ENCODE data around the gene MATK.

MATK gene

DNA sequence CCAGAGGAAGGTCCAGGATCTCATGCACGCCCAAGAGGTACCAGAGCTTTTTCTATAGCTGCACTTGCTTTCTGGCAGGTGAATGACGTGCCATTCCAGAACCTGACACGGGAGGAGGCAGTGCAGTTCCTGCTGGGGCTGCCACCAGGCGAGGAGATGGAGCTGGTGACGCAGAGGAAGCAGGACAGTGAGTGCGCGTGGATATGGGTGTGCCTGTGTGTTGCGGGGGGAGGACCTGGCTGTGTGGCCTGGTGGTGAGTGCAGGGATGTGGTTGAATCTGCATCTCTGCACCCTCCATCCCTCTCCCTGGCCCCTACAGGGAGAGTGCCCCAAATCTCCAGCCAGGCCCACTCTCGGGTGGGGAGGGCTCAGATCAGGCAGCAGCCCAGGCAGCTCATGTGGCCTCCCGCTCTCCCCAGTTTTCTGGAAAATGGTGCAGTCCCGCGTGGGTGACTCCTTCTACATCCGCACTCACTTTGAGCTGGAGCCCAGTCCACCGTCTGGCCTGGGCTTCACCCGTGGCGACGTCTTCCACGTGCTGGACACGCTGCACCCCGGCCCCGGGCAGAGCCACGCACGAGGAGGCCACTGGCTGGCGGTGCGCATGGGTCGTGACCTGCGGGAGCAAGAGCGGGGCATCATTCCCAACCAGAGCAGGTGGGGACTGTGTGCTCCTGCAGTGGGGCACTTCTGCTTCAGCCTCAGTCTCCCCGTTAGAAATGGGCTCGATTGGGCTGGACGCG is 47.5 kb downstream of the MATK start:
- TF ChIP-seq Cebpa-rat (IDR thresholded peaks at IDR 0.05): no peak
- Histone ChIP-seq H3K4me1 (peaks cover 2% of the 10 kb centered on the region; the same call in 1 of the 2 replicates), H3K9ac (no peak overlapping the region), H4K20me1 (no peaks in the 10 kb centered on the region), H3K36me3 (no peaks in the 10 kb centered on the region), H3K4me3 (no peak overlapping the region), H3K27ac (no peak overlapping the region), H3K9me3 (no peaks in the 10 kb centered on the region), H3K4me2 (no peak overlapping the region), H3K27me3 (no peaks in the 10 kb centered on the region)

DNA sequence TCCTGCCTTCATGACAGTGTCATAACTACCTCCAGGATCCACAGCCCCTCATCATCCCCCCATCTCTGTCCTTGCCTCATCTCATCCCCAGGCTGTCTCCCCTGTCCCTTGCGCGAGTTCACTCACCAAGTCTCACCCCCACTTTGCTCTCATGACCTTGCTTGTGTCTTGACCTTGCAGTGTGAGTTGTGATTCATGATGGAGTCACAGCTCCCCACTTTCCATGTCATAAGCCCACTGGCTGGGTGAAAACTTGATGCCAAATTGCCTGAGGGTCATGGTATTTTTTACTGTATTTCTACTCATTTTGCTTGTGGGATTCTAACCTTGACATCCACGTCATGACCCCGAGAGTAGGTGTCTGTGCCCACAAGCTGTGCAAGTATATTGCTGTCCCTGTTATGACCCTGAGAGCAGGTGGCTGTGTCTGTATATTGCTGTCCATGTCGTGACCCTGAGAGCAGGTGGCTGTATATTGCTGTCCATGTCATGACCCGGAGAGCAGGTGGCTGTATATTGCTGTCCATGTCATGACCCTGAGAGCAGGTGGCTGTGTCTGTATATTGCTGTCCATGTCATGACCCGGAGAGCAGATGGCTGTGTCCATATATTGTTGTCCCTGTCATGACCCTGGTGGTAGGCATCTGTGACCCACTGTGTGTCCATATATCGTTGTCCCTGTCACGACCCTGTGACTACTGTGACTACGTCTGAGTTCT is 48.5 kb downstream of the MATK start:
- no peaks in the 10 kb centered on the region for H3K36me3 ChIP-seq
- H3K9ac ChIP-seq: no peak overlapping the region
- H3K4me3 ChIP-seq: no peak overlapping the region

DNA sequence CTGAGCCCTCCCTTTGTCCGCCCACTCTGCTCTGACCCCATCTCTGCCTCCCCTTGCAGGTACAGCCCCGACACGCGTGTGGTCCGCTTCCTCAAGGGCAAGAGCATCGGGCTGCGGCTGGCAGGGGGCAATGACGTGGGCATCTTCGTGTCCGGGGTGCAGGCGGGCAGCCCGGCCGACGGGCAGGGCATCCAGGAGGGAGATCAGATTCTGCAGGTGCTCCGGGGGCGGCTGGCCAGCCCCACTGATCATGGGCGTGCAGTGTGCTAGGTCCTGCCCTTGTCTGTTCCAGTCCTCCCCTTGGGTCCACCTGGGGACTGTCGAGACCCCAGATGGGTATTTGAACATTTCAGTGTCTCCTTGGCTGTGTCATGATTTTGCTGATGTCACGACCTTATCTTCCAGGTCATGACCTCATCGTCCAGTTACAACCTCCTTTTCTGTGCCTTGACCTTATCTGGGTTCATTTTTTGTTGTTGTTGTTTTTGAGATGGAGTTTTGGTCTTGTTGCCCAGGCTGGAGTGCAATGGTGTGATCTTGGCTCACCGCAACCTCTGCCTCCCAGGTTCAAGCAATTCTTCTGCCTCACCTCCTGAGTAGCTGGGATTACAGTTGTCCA is 50.0 kb downstream of the MATK start:
- Histone ChIP-seq H3K4me2 (no peak overlapping the region), H3K4me3 (no peak overlapping the region), H3K9me3 (no peaks in the 10 kb centered on the region), H3K27ac (no peak overlapping the region), H4K20me1 (no peaks in the 10 kb centered on the region), H3K4me1 (peaks cover 7% of the 10 kb centered on the region; the same call in 1 of the 2 replicates), H3K27me3 (no peaks in the 10 kb centered on the region), H3K36me3 (no peaks in the 10 kb centered on the region), H3K9ac (no peak overlapping the region)
- TF ChIP-seq Cebpa-rat (IDR thresholded peaks at IDR 0.05): no peak

More for the DNA sequence above, 48.5 kb downstream of the MATK start:
- no peak for TF ChIP-seq Cebpa-rat (IDR thresholded peaks at IDR 0.05)
- Histone ChIP-seq H4K20me1 (no peaks in the 10 kb centered on the region), H3K27ac (no peak overlapping the region), H3K4me1 (peaks cover 7% of the 10 kb centered on the region; the same call in 1 of the 2 replicates), H3K4me2 (no peak overlapping the region), H3K9me3 (no peaks in the 10 kb centered on the region), H3K27me3 (no peaks in the 10 kb centered on the region)

DNA sequence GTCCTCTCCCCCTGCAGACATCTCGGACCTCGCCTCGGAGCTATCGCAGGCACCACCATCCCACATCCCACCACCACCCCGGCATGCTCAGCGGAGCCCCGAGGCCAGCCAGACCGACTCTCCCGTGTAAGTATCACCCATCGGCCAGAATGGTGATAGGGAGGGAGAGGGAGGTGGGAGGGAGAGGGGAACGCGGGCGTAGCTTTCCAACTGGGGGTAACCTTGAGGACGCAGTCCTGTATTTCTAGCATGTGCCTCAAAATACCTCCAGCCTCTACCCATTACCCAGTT is 51.9 kb downstream of the MATK start:
- no peak overlapping the region for H3K9ac ChIP-seq
- H3K27ac ChIP-seq: no peak overlapping the region
- no peaks in the 10 kb centered on the region for H4K20me1 ChIP-seq
- no peaks in the 10 kb centered on the region for H3K27me3 ChIP-seq
- peaks cover 7% of the 10 kb centered on the region; the same call in 1 of the 2 replicates for H3K4me1 ChIP-seq
- no peak overlapping the region for H3K4me2 ChIP-seq
- H3K9me3 ChIP-seq: no peaks in the 10 kb centered on the region
- H3K36me3 ChIP-seq: no peaks in the 10 kb centered on the region
- TF ChIP-seq Cebpa-rat (IDR thresholded peaks at IDR 0.05): no peak
- no peak overlapping the region for H3K4me3 ChIP-seq

DNA sequence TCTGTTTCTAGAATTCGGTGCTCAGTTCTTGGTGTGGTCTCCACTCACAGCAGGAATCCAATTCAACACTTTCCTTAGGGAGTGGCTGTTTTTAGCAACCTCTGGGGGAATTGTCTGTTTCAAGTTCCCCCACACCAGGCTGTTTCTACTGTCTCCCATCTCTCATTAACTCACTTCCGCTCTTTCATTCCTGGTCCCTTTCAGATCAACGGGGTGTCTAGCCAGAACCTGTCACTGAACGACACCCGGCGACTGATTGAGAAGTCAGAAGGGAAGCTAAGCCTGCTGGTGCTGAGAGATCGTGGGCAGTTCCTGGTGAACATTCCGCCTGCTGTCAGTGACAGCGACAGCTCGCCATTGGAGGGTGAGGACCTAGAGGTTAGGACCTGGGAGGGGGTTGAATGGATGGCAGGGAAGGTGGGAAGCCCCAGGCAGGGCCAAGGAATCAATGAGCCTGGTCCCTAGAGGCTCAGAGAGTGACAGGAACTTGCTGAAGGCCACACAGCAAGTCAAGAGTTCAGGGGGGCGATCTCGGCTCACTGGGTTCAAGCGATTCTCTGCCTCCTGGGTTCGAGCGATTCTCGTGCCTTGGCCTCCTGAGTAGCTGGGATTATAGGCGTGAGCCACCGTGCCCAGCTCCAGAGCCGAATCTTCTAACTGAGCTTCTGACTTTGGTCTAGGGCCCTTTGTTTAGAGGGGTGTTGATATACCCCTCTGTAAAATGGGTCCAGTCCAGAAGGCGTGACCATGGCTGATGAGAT is 52.5 kb downstream of the MATK start:
- no peak overlapping the region for H3K9ac ChIP-seq
- no peaks in the 10 kb centered on the region for H4K20me1 ChIP-seq
- H3K27me3 ChIP-seq: no peaks in the 10 kb centered on the region
- no peak for TF ChIP-seq Cebpa-rat (IDR thresholded peaks at IDR 0.05)
- no peak overlapping the region for H3K4me3 ChIP-seq
- H3K9me3 ChIP-seq: no peaks in the 10 kb centered on the region
- peaks cover 7% of the 10 kb centered on the region; the same call in 1 of the 2 replicates for H3K4me1 ChIP-seq
- H3K27ac ChIP-seq: no peak overlapping the region
- H3K36me3 ChIP-seq: no peaks in the 10 kb centered on the region
- H3K4me2 ChIP-seq: no peak overlapping the region

DNA sequence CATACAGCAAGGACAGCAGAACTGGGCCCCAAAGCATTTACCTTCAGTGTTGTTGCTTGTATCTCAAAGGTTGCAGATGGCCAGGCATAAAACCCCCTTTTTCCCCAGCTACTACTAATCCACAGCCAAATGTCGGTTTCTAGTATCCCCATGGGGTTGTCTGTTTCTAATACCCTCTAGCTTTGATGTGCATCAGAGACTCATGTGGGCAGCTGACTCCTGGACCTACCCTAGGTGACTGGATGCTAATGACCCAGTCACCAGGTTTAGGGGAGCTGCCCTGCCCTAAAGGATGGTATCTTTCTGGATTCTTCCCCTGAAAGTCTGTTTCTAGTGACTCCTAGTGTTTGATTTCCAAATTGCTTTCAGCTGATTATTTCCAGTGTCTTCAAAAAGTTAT is 54.1 kb downstream of the MATK start:
- Histone ChIP-seq H3K27me3 (no peaks in the 10 kb centered on the region), H3K4me1 (peaks cover 7% of the 10 kb centered on the region; the same call in 1 of the 2 replicates), H3K27ac (no peak overlapping the region), H4K20me1 (no peaks in the 10 kb centered on the region), H3K4me3 (no peak overlapping the region), H3K9me3 (no peaks in the 10 kb centered on the region), H3K4me2 (no peak overlapping the region), H3K9ac (no peak overlapping the region), H3K36me3 (no peaks in the 10 kb centered on the region)
- no peak for TF ChIP-seq Cebpa-rat (IDR thresholded peaks at IDR 0.05)

DNA sequence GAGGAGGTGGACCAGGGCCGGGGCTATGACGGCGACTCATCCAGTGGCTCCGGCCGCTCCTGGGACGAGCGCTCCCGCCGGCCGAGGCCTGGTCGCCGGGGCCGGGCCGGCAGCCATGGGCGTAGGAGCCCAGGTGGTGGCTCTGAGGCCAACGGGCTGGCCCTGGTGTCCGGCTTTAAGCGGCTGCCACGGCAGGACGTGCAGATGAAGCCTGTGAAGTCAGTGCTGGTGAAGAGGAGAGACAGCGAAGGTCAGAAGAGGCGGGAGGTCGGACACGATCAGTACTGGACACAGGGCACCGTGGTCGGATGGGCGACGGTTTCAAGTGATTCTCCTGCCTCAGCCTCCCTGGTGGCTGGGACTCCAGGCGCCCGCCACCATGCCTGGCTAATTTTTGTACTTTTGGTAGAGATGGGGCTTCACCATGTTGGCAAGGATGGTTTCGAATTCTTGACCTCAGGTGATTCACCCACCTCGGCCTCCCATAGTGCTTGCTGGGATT is 55.7 kb downstream of the MATK start:
- no peaks in the 10 kb centered on the region for H3K36me3 ChIP-seq
- no peak for TF ChIP-seq Cebpa-rat (IDR thresholded peaks at IDR 0.05)
- no peak overlapping the region for H3K4me2 ChIP-seq
- H3K27me3 ChIP-seq: no peaks in the 10 kb centered on the region
- H3K4me1 ChIP-seq: peaks cover 7% of the 10 kb centered on the region; the same call in 1 of the 2 replicates
- H3K4me3 ChIP-seq: no peak overlapping the region
- no peaks in the 10 kb centered on the region for H4K20me1 ChIP-seq
- no peak overlapping the region for H3K9ac ChIP-seq
- H3K27ac ChIP-seq: no peak overlapping the region
- no peaks in the 10 kb centered on the region for H3K9me3 ChIP-seq

Data from BLaER1 (cell line).